ENCODE measurements around the gene RABIF.

Gene RABIF

DNA sequence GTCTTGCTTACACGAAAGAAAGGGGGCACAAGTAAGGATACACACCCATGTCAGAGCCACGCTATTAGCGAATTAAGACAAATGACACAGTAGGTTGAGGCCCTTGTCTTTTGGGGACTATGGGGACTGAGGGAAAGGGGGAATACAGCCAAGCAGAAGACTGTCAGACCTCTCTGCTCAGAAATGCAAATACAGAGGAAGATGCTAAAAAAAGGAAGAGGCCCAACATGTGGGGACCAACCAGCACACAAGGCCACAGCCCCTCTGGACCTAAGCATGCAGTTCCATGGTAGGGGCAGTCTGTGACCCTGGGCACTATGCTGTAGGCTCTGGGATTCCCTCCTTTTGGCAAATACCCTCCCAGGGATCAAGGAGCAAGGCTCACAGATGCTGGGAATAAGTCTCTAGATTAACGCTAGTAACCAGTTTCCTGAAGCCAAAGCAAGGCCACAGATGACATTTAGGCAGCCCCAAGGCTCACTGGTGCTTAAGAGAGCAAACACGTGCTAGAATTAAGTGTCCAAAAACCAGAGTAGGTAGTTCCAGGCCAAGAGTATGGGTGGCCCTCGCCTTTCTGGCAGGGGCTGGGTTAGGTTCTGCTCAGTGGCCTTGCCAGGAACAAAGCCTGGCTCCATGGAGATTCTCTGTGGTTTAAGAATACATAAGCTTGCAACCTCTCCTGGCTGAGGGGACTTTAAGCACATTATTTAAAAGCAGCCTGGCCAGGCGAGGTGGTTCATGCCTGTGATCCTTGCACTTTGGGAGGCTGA lies 38.2 kb downstream of the RABIF start:
- Histone ChIP-seq H2AFZ (ENCODE audit: low read depth, low read length, severe bottlenecking) (no peak overlapping the region), H3K36me3 (ENCODE audit: low read length) (no peaks in the 10 kb centered on the region)

DNA sequence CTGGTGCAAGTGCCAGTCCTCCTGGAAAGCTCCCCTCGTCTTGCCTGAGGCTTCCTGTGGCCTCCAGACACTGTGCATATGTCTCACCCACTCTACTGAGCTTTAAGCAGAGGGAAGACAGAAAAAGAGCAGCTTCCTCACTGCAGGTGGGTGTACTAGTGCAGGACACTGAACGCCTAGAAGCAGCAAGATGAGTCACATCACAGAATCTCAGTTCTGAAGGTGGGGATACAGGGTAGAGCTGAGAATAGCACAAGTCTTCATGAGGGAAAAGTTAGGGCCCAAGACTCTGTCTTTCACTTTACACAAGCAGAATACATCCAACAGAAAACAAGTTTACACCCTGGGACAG lies 40.8 kb downstream of the RABIF start:
- H4K20me1 ChIP-seq (ENCODE audit: low read depth, low read length), result no peaks in the 10 kb centered on the region
- no peak overlapping the region for H3K4me3 ChIP-seq (ENCODE audit: insufficient read depth, low read length, poor library complexity, severe bottlenecking)
- H2AFZ ChIP-seq (ENCODE audit: low read depth, low read length, severe bottlenecking), result no peak overlapping the region
- no peaks in the 10 kb centered on the region for H3F3A ChIP-seq (ENCODE audit: insufficient read depth)
- no peak for TF ChIP-seq EZH2phosphoT487 (conservative IDR thresholded peaks at IDR 0.05; ENCODE audit: low read length)
- TF ChIP-seq, protein P1, sequence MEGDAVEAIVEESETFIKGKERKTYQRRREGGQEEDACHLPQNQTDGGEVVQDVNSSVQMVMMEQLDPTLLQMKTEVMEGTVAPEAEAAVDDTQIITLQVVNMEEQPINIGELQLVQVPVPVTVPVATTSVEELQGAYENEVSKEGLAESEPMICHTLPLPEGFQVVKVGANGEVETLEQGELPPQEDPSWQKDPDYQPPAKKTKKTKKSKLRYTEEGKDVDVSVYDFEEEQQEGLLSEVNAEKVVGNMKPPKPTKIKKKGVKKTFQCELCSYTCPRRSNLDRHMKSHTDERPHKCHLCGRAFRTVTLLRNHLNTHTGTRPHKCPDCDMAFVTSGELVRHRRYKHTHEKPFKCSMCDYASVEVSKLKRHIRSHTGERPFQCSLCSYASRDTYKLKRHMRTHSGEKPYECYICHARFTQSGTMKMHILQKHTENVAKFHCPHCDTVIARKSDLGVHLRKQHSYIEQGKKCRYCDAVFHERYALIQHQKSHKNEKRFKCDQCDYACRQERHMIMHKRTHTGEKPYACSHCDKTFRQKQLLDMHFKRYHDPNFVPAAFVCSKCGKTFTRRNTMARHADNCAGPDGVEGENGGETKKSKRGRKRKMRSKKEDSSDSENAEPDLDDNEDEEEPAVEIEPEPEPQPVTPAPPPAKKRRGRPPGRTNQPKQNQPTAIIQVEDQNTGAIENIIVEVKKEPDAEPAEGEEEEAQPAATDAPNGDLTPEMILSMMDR (IDR thresholded peaks at IDR 0.05; ENCODE audit: insufficient read depth, low read length, poor library complexity, severe bottlenecking), result no peak
- H3K27me3 ChIP-seq (ENCODE audit: low read length), result peaks cover 3% of the 10 kb centered on the region; the same call in 1 of the 2 replicates
- H3K9ac ChIP-seq (ENCODE audit: low read length), result no peak overlapping the region
- no peak overlapping the region for H3K27ac ChIP-seq (ENCODE audit: low read depth, low read length)
- no peaks in the 10 kb centered on the region for H3K36me3 ChIP-seq (ENCODE audit: low read length)
- no peak overlapping the region for H3K4me2 ChIP-seq (ENCODE audit: low read depth, low read length, poor library complexity, severe bottlenecking)
- H3K9me3 ChIP-seq (ENCODE audit: insufficient read depth, low read length), result no peaks in the 10 kb centered on the region
- no peaks in the 10 kb centered on the region for H3K9me2 ChIP-seq (replicated peaks; ENCODE audit: insufficient read depth, low read length)
- no peaks in the 10 kb centered on the region for H3K79me2 ChIP-seq (ENCODE audit: insufficient read depth, low read length)

More for the DNA sequence above, 38.2 kb downstream of the RABIF start:
- H3K79me2 ChIP-seq (ENCODE audit: insufficient read depth, low read length), result no peaks in the 10 kb centered on the region
- H3K9me2 ChIP-seq (replicated peaks; ENCODE audit: insufficient read depth, low read length), result no peaks in the 10 kb centered on the region
- H3K4me2 ChIP-seq (ENCODE audit: low read depth, low read length, poor library complexity, severe bottlenecking), result no peak overlapping the region
- H3K9me3 ChIP-seq (ENCODE audit: insufficient read depth, low read length), result no peaks in the 10 kb centered on the region
- H3K27me3 ChIP-seq (ENCODE audit: low read length), result peaks cover 3% of the 10 kb centered on the region; the same call in 1 of the 2 replicates
- no peak overlapping the region for H3K4me3 ChIP-seq (ENCODE audit: insufficient read depth, low read length, poor library complexity, severe bottlenecking)
- no peak overlapping the region for H3K9ac ChIP-seq (ENCODE audit: low read length)
- no peak for TF ChIP-seq EZH2phosphoT487 (conservative IDR thresholded peaks at IDR 0.05; ENCODE audit: low read length)
- TF ChIP-seq, protein P1 (IDR thresholded peaks at IDR 0.05; ENCODE audit: insufficient read depth, low read length, poor library complexity, severe bottlenecking), result no peak
- no peak overlapping the region for H3K27ac ChIP-seq (ENCODE audit: low read depth, low read length)
- H3F3A ChIP-seq (ENCODE audit: insufficient read depth), result no peaks in the 10 kb centered on the region
- H4K20me1 ChIP-seq (ENCODE audit: low read depth, low read length), result no peaks in the 10 kb centered on the region

DNA sequence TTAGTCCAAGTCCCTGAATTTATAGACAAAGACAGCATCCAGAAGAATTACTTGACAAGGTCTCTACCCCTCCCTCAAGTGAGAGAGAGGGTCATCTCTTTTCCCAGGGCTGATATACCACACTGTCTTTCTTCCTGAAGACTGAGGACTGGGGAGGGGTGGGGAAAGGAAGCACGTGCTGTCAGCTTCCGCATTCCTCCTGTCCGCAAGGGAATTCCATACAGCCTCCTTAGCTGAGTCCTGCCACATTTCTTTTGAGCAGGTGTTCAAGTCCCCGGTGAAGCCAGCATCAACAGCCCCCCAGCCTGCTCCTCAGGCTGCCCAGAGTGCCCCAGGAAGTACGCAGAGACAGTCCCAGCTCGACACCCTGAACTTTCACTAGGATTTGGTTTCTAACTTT lies 44.0 kb downstream of the RABIF start:
- no peak overlapping the region for H3K9ac ChIP-seq (ENCODE audit: low read length)
- H3K4me3 ChIP-seq (ENCODE audit: insufficient read depth, low read length, poor library complexity, severe bottlenecking), result no peak overlapping the region
- H4K20me1 ChIP-seq (ENCODE audit: low read depth, low read length), result no peaks in the 10 kb centered on the region
- H3K27me3 ChIP-seq (ENCODE audit: low read length), result peaks cover 3% of the 10 kb centered on the region; the same call in 1 of the 2 replicates
- H3K36me3 ChIP-seq (ENCODE audit: low read length), result no peaks in the 10 kb centered on the region
- no peak overlapping the region for H2AFZ ChIP-seq (ENCODE audit: low read depth, low read length, severe bottlenecking)
- no peaks in the 10 kb centered on the region for H3K79me2 ChIP-seq (ENCODE audit: insufficient read depth, low read length)
- H3K27ac ChIP-seq (ENCODE audit: low read depth, low read length), result no peak overlapping the region
- H3K9me3 ChIP-seq (ENCODE audit: insufficient read depth, low read length), result no peaks in the 10 kb centered on the region
- no peak overlapping the region for H3K4me2 ChIP-seq (ENCODE audit: low read depth, low read length, poor library complexity, severe bottlenecking)
- no peaks in the 10 kb centered on the region for H3F3A ChIP-seq (ENCODE audit: insufficient read depth)
- no peak for TF ChIP-seq EZH2phosphoT487 (conservative IDR thresholded peaks at IDR 0.05; ENCODE audit: low read length)
- TF ChIP-seq, protein P1 (IDR thresholded peaks at IDR 0.05; ENCODE audit: insufficient read depth, low read length, poor library complexity, severe bottlenecking), result no peak
- no peaks in the 10 kb centered on the region for H3K9me2 ChIP-seq (replicated peaks; ENCODE audit: insufficient read depth, low read length)

All from SU-DHL-6 (cell line).